ENCODE results near the gene ITSN2.

The ITSN2 gene

GRCh38 chr2:24153478-24153877 is 206.9 kb downstream of the ITSN2 start:
- no peak for FAIRE-seq
- no peak for DNase-seq (ENCODE audit: extremely low spot score, insufficient read length, low read depth)

Data from GM18507 (cell line).